H1 (cell line): ENCODE results near the gene SNU13. TPM values are rescaled to one million over a fixed set of nuclear protein-coding genes. Genes with fewer than 3 reads are reported as not detected.

Experiments used
- CTCF ChIA-PET: fragments of 300-600 bp; sonication (Branson Sonifier 250); formaldehyde crosslinking; loops from one replicate; lab custom pipeline; 2021; ENCODE audit not compliant: partially characterized antibody; lab: Charles Lee
- POLR2A ChIA-PET: fragments of 300-600 bp; sonication (Branson Sonifier 250); formaldehyde crosslinking; loops from one replicate; lab custom pipeline; 2021; ENCODE audit warnings: inconsistent platforms; ENCODE audit not compliant: partially characterized antibody; lab: Charles Lee
- DNase-seq, 2 experiments: peaks; one replicate each; pipeline versions ENCODE4 v3.0.0 to v3.0.0-alpha.2; 2010 to 2022; ENCODE audit warnings: low spot score in 2 of 2, low read depth in 1 of 2, mixed read lengths in 1 of 2
- FAIRE-seq: peaks from 2 replicates; lab custom pipeline; 2011; peaks lifted over from hg19 to GRCh38; lab: Jason Lieb, UNC
- H2AFZ ChIP-seq: 2 replicates; pipeline ENCODE4 v1.8.1; 2012; ENCODE audit warnings: low read length, inconsistent platforms
- H2AK5ac ChIP-seq: 2 replicates; pipeline ENCODE4 v1.6.1; 2013; ENCODE audit warnings: low read depth, low read length
- H2BK120ac ChIP-seq: replicated peaks from 2 replicates; pipeline ENCODE3; 2013; ENCODE audit warnings: low read depth, low read length, inconsistent platforms
- H2BK12ac ChIP-seq: 2 replicates; pipeline ENCODE4 v1.6.1; 2013; ENCODE audit warnings: low read depth, low read length
- H2BK15ac ChIP-seq: 2 replicates; pipeline ENCODE4 v1.6.1; 2013; ENCODE audit warnings: low read length
- H2BK20ac ChIP-seq: 2 replicates; pipeline ENCODE4 v1.6.1; 2013; ENCODE audit warnings: low read length
- H2BK5ac ChIP-seq: 2 replicates; pipeline ENCODE4 v1.6.1; 2013; ENCODE audit warnings: low read depth, low read length
- H3K14ac ChIP-seq: 2 replicates; pipeline ENCODE4 v1.6.1; 2013; ENCODE audit warnings: inconsistent platforms; ENCODE audit not compliant: insufficient read length
- H3K18ac ChIP-seq: 2 replicates; pipeline ENCODE4 v1.6.1; 2013; ENCODE audit warnings: low read length; ENCODE audit errors: extremely low read depth
- H3K23ac ChIP-seq: 2 replicates; pipeline ENCODE4 v1.6.1; 2013; ENCODE audit warnings: inconsistent platforms; ENCODE audit not compliant: insufficient read length
- H3K23me2 ChIP-seq: 2 replicates; pipeline ENCODE4 v1.6.1; 2013; ENCODE audit warnings: low read depth, low read length
- H3K27ac ChIP-seq: 2 replicates; pipeline ENCODE4 v1.6.1; 2011; ENCODE audit warnings: low read depth, low read length, inconsistent platforms
- H3K27me3 ChIP-seq, 4 experiments: replicated peaks in 1 of 4; 1 replicate in 1 of 4; 2 replicates in 3 of 4; pipeline versions ENCODE4 v1.6.1 to v1.8.1; 2011 to 2013; ENCODE audit warnings: low read length in 3 of 4, mild to moderate bottlenecking in 3 of 4, inconsistent platforms in 2 of 4, mixed read lengths in 2 of 4, moderate library complexity in 1 of 4; ENCODE audit not compliant: control insufficient read depth in 3 of 4, insufficient read depth in 3 of 4; ENCODE audit errors: extremely low read depth in 1 of 4
- H3K36me3 ChIP-seq, 4 experiments: 2 replicates each; pipeline versions ENCODE4 v1.6.1 to v1.8.1; 2011 to 2013; ENCODE audit warnings: mild to moderate bottlenecking in 4 of 4, low read length in 3 of 4, moderate library complexity in 2 of 4, control low read depth in 1 of 4, inconsistent platforms in 1 of 4; ENCODE audit not compliant: insufficient read depth in 4 of 4, control insufficient read depth in 2 of 4
- H3K4ac ChIP-seq: replicated peaks from 2 replicates; pipeline ENCODE3; 2013; ENCODE audit warnings: low read length, low read depth, mixed read lengths, inconsistent platforms; ENCODE audit not compliant: insufficient read length
- H3K4me1 ChIP-seq, 4 experiments: replicated peaks in 1 of 4; 1 replicate in 1 of 4; 2 replicates in 3 of 4; pipeline versions ENCODE4 v1.6.1 to v1.8.1; 2011 to 2013; ENCODE audit warnings: low read length in 3 of 4, inconsistent platforms in 2 of 4, mixed read lengths in 1 of 4; ENCODE audit not compliant: insufficient read depth in 4 of 4, control insufficient read depth in 3 of 4
- H3K4me2 ChIP-seq, 2 experiments: 2 replicates each; pipeline versions ENCODE4 v1.6.1 to v1.8.1; 2011 to 2013; ENCODE audit warnings: low read depth in 2 of 2, low read length in 2 of 2, control low read depth in 1 of 2, inconsistent platforms in 1 of 2, mild to moderate bottlenecking in 1 of 2; ENCODE audit not compliant: insufficient read depth in 1 of 2
- H3K4me3 ChIP-seq, 4 experiments: fragments of 200-600, 300-600 bp in 1 of 4; sonication (generic), shearing (Covaris generic), sonication (Bioruptor Twin) in 1 of 4; 2 replicates each; pipeline versions ENCODE4 v1.5.1 to v1.8.1; 2011 to 2016; ENCODE audit warnings: low read length in 4 of 4, low read depth in 3 of 4, control low read depth in 2 of 4, inconsistent platforms in 2 of 4, mild to moderate bottlenecking in 2 of 4, mixed read lengths in 1 of 4, moderate library complexity in 1 of 4; ENCODE audit not compliant: insufficient read depth in 2 of 4; ENCODE audit errors: extremely low read depth in 1 of 4
- H3K56ac ChIP-seq: replicated peaks from 2 replicates; pipeline ENCODE3; 2013; ENCODE audit warnings: low read depth, mild to moderate bottlenecking, mixed read lengths, low read length, inconsistent platforms; ENCODE audit not compliant: insufficient read length
- H3K79me1 ChIP-seq: 2 replicates; pipeline ENCODE4 v1.6.1; 2013; ENCODE audit warnings: low read depth, low read length, control low read depth
- H3K79me2 ChIP-seq, 2 experiments: 2 replicates each; pipeline versions ENCODE4 v1.6.1 to v1.8.1; 2012 to 2013; ENCODE audit warnings: low read length in 2 of 2, mild to moderate bottlenecking in 2 of 2, inconsistent platforms in 1 of 2; ENCODE audit not compliant: insufficient read depth in 2 of 2, control insufficient read depth in 1 of 2
- H3K9ac ChIP-seq, 4 experiments: replicated peaks in 1 of 4; 1 replicate in 1 of 4; 2 replicates in 3 of 4; pipeline versions ENCODE4 v1.6.1 to v1.8.1; 2011 to 2013; ENCODE audit warnings: low read depth in 3 of 4, low read length in 3 of 4, control low read depth in 2 of 4, mild to moderate bottlenecking in 2 of 4, moderate library complexity in 2 of 4, inconsistent platforms in 1 of 4; ENCODE audit errors: extremely low read depth in 1 of 4
- H3K9me3 ChIP-seq, 2 experiments: 2 replicates each; pipeline versions ENCODE4 v1.6.1 to v1.8.1; 2012 to 2013; ENCODE audit warnings: mild to moderate bottlenecking in 2 of 2, moderate library complexity in 2 of 2, control low read depth in 1 of 2, inconsistent platforms in 1 of 2, low read depth in 1 of 2, low read length in 1 of 2, mixed read lengths in 1 of 2; ENCODE audit not compliant: insufficient read depth in 2 of 2
- H4K20me1 ChIP-seq, 2 experiments: replicated peaks in 1 of 2; 2 replicates each; pipeline versions ENCODE3 to v1.8.1; 2011 to 2013; ENCODE audit warnings: inconsistent platforms in 2 of 2, low read length in 2 of 2, mild to moderate bottlenecking in 1 of 2; ENCODE audit not compliant: insufficient read depth in 2 of 2, control insufficient read depth in 1 of 2
- H4K5ac ChIP-seq: 2 replicates; pipeline ENCODE4 v1.6.1; 2013; ENCODE audit warnings: low read length, low read depth, mixed read lengths, inconsistent platforms; ENCODE audit not compliant: insufficient read length
- H4K8ac ChIP-seq: 2 replicates; pipeline ENCODE4 v1.8.0; 2013; ENCODE audit warnings: mild to moderate bottlenecking, moderate library complexity, low read length, inconsistent platforms; ENCODE audit not compliant: insufficient read depth; ENCODE audit errors: extremely low read depth
- H4K91ac ChIP-seq: replicated peaks from 2 replicates; pipeline ENCODE3; 2013; ENCODE audit warnings: low read length, mixed read lengths, inconsistent platforms; ENCODE audit not compliant: insufficient read length
- ATF3 ChIP-seq: IDR thresholded peaks from 2 replicates; pipeline ENCODE4 v1.6.1; 2011; ENCODE audit warnings: low read depth, mild to moderate bottlenecking, low read length; ENCODE audit not compliant: insufficient read depth
- E2F6 ChIP-seq: IDR thresholded peaks from 2 replicates; pipeline ENCODE4 v1.6.1; 2012; ENCODE audit warnings: inconsistent platforms
- HDAC2 ChIP-seq, 2 experiments: fragments of 300-600 bp in 1 of 2; sonication (generic) in 1 of 2; IDR thresholded peaks; 2 replicates each; pipeline ENCODE4 v1.6.1; 2011 to 2012; ENCODE audit warnings: low read depth in 2 of 2, low read length in 2 of 2, mild to moderate bottlenecking in 2 of 2, moderate library complexity in 2 of 2, borderline replicate concordance in 1 of 2, inconsistent platforms in 1 of 2
- KDM4A ChIP-seq: IDR thresholded peaks from one replicate; pipeline ENCODE4 v1.7.1; 2012; ENCODE audit warnings: low read depth, mild to moderate bottlenecking, moderate library complexity, low read length, inconsistent platforms; ENCODE audit not compliant: severe bottlenecking
- POLR2A ChIP-seq, 2 experiments: IDR thresholded peaks; 1 replicate in 1 of 2; 2 replicates in 1 of 2; pipeline ENCODE4 v1.6.1; 2011; ENCODE audit warnings: low read depth in 2 of 2, low read length in 2 of 2, mild to moderate bottlenecking in 2 of 2; ENCODE audit errors: control extremely low read depth in 1 of 2
- SP1 ChIP-seq: IDR thresholded peaks from 2 replicates; pipeline ENCODE4 v1.6.1; 2011; ENCODE audit warnings: low read depth, low read length
- TAF7 ChIP-seq: optimal IDR thresholded peaks from 2 replicates; pipeline ENCODE3; 2011; ENCODE audit warnings: low read depth, mild to moderate bottlenecking, inconsistent platforms, low read length, moderate library complexity, borderline replicate concordance
- TCF12 ChIP-seq: IDR thresholded peaks from 2 replicates; pipeline ENCODE4 v1.6.1; 2011; ENCODE audit warnings: low read depth, mild to moderate bottlenecking, low read length
- TEAD4 ChIP-seq: IDR thresholded peaks from 2 replicates; pipeline ENCODE4 v1.6.1; 2012; ENCODE audit warnings: low read depth, low read length, inconsistent platforms, mixed read lengths
- WGBS, 2 experiments: shearing (Covaris generic) in 1 of 2; methylation state at CpG; one replicate each; pipeline versions ENCODE4 v1.1.6 to v1.1.7; 2013 to 2015; ENCODE audit warnings: low lambda C conversion rate in 2 of 2, mixed read lengths in 2 of 2, inconsistent platforms in 1 of 2, low coverage in 1 of 2, missing lambda C conversion rate in 1 of 2; ENCODE audit not compliant: insufficient replicate concordance in 2 of 2, insufficient coverage in 1 of 2, insufficient read length in 1 of 2; ENCODE audit errors: extremely low coverage in 1 of 2, missing lambda C conversion rate in 1 of 2; 5-methylcytosine and 5-hydroxymethylcytosine counted together
- polyA plus RNA-seq, 7 experiments: library from polyadenylated mRNA; depleted of rRNA in 3 of 7; stranded (reverse) in 5 of 7; unstranded in 2 of 7; fragments of >200 nt in 5 of 7; fragments of 200-250 nt in 2 of 7; gene quantifications; 1 replicate in 5 of 7; 2 replicates in 1 of 7; 4 replicates in 1 of 7; pipeline versions ENCODE4 v1.2.1 to v1.2.3, GENCODE V29; 2011 to 2013; ENCODE audit warnings: missing spikeins in 2 of 7, mixed read lengths in 2 of 7
- total RNA-seq: library from RNA; stranded (reverse); fragmentation: NEBNext Ultra II Directional; extraction: Animal tissue kit (Norgen Biotek cat#: 25700); gene quantifications from 2 replicates; pipeline ENCODE4 v1.2.1, GENCODE V29; 2021
- TF ChIP-seq, protein P1 (sequence below): IDR thresholded peaks from 2 replicates; pipeline ENCODE4 v1.6.1; 2012; ENCODE audit warnings: inconsistent platforms

The SNU13 gene
- total and polyA plus RNA-seq, 2 of the 8 experiments (the other 6 are each of a cell fraction or from before 2014, with no cell fraction given) = 241 to 281 TPM

- no peak for FAIRE-seq
- Histone ChIP-seq H3K23ac (no peak within 1 kb of the TSS), H3K14ac (no peak within 1 kb of the TSS), H2BK15ac (no peak within 1 kb of the TSS), H4K5ac (no peak within 1 kb of the TSS), H3K18ac (no peak within 1 kb of the TSS), H2BK5ac (no peak within 1 kb of the TSS), H3K4me3 (no peak within 1 kb of the TSS), H4K8ac (peak within 1 kb of the TSS; percentile 75), H3K27ac (no peak within 1 kb of the TSS), H3K79me1 (no peaks in the 10 kb centered on the region), H3K36me3 (no peaks in the 10 kb centered on the region), H3K27me3 (peaks cover 0 to 10% (median 6%) of the 10 kb centered on the region in 4 experiments; a peak in 6 of 7 replicates), H2AK5ac (no peak within 1 kb of the TSS), H3K9me3 (peaks cover 0 to 7% of the 10 kb centered on the region in 2 experiments; a peak in 1 of 4 replicates), H3K4ac (no peak within 1 kb of the TSS), H3K4me2 (no peak within 1 kb of the TSS), H3K23me2 (0 out of 2 replicates have a peak, but pooled peaks cover 2% of the 10 kb centered on the region), H2AFZ (no peak within 1 kb of the TSS), H4K91ac (no peak within 1 kb of the TSS), H3K4me1 (peaks cover 0 to 6% (median 4%) of the 10 kb centered on the region in 4 experiments; a peak in 5 of 7 replicates), H2BK20ac (no peak within 1 kb of the TSS), H3K56ac (no peak within 1 kb of the TSS), H3K79me2 (no peaks in the 10 kb centered on the region), H4K20me1 (peaks cover 0 to 2% of the 10 kb centered on the region in 2 experiments), H2BK120ac (no peak within 1 kb of the TSS), H3K9ac (no peak within 1 kb of the TSS), H2BK12ac (no peak within 1 kb of the TSS)
- peak; percentile 38 to 75 for DNase-seq
- ChIA-PET POLR2A (interaction anchor here (1.2 to 1.4 kb wide), 2 partner anchors 18 to 41 kb away, joined by 3 read pairs; no protein-coding TSS in a partner anchor), CTCF (interaction anchor here (0.7 to 3.9 kb wide), 12 partner anchors 12 to 245 kb away, joined by 3 to 36 read pairs (median 16); partner anchors contain the start of genes SNU13, SREBF2 and TNFRSF13C)
- WGBS, 2 experiments = 83% methylated on average over 35 of the region's 69 CpGs; no CpG with 5 or more reads in 1 of the 2 experiments
- TF ChIP-seq E2F6 (peak; percentile 100), TCF12 (no peak), POLR2A (IDR thresholded peaks at IDR 0.05; ENCODE audit: control extremely low read depth in 1 of 2, low read depth in 2 of 2, low read length in 2 of 2) (no peak), ATF3 (no peak), TAF7 (no peak), SP1 (no peak), TEAD4 (no peak), HDAC2 (IDR thresholded peaks at IDR 0.05; ENCODE audit: borderline replicate concordance in 1 of 2, low read depth in 2 of 2, low read length in 2 of 2) (no peak), KDM4A (no peak)
- TF ChIP-seq, protein P1, sequence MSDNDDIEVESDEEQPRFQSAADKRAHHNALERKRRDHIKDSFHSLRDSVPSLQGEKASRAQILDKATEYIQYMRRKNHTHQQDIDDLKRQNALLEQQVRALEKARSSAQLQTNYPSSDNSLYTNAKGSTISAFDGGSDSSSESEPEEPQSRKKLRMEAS = peak; percentile 99
Observed at GRCh38 chr22:41699264-41700107, 10.8 kb upstream of the SNU13 start, which contains the start of gene MEI1. Gene MEI1, plus strand, starts transcription at chr22:41699503. Its CDS starts 36 bp downstream, at chr22:41699539.
